ENCODE data around the gene CLIP1. TPM values are rescaled to one million over a fixed set of nuclear protein-coding genes. Genes with fewer than 3 reads are reported as not detected.

CLIP1 gene
- polyA plus RNA-seq, 1 donor (not counting 4 experiments of a cell fraction or from before 2014, with no cell fraction given), result 54.0 TPM

GRCh38 chr12:122395319-122395718 lies 27.1 kb downstream of the CLIP1 start:
- Histone ChIP-seq H3K9me3 (ENCODE audit: control insufficient read depth, low read depth, low read length) (no peaks in the 10 kb centered on the region), H3K27me3 (ENCODE audit: control insufficient read depth, extremely low read depth, insufficient read depth, low read length) (no peaks in the 10 kb centered on the region), H3K4me3 (ENCODE audit: control insufficient read depth in 2 of 3, extremely low read depth in 1 of 3, insufficient read depth in 2 of 3, low read depth in 1 of 3, low read length in 3 of 3) (no peak overlapping the region), H3K9me1 (ENCODE audit: control insufficient read depth, extremely low read depth, insufficient read depth, low read length) (no peaks in the 10 kb centered on the region), H3K4me1 (ENCODE audit: control insufficient read depth, extremely low read depth, insufficient read depth, low read length) (peaks cover 14% of the 10 kb centered on the region), H3K27ac (ENCODE audit: control insufficient read depth, insufficient read depth, low read length) (no peak overlapping the region), H3K79me2 (ENCODE audit: control insufficient read depth, insufficient read depth, low read length) (peaks cover 53% of the 10 kb centered on the region), H2AFZ (ENCODE audit: control insufficient read depth, low read length) (no peak overlapping the region), H3K4me2 (ENCODE audit: control insufficient read depth, extremely low read depth, insufficient read depth, low read depth, low read length) (no peak overlapping the region), H3K9ac (ENCODE audit: control insufficient read depth, extremely low read depth, insufficient read depth, low read length) (no peak overlapping the region), H4K20me1 (ENCODE audit: control insufficient read depth, extremely low read depth, insufficient read depth, low read length) (no peaks in the 10 kb centered on the region), H3K36me3 (ENCODE audit: control insufficient read depth in 2 of 2, extremely low read depth in 1 of 2, insufficient read depth in 2 of 2, low read length in 2 of 2) (peaks cover 0 to 6% of the 10 kb centered on the region in 2 experiments)
- dilution Hi-C loops (cut with MboI; ENCODE audit: extremely low pct_ligation_motif_present, low sequenced_read_pairs), result no loop called here
- FAIRE-seq (no peak), DNase-seq (ENCODE audit: low read depth, low spot score) (no peak)
- TF ChIP-seq EZH2 (IDR thresholded peaks at IDR 0.05; ENCODE audit: low read length) (no peak), CTCF (optimal IDR thresholded peaks at IDR 0.05 in 1 of 3, IDR thresholded peaks at IDR 0.05 in 1 of 3, conservative IDR thresholded peaks at IDR 0.05 in 1 of 3; ENCODE audit: extremely low read depth in 1 of 3, insufficient read depth in 2 of 3, low read length in 3 of 3) (no peak)

GRCh38 chr12:122394626-122395194 lies 27.8 kb downstream of the CLIP1 start:
- no peaks in the 10 kb centered on the region for H3K27me3 ChIP-seq (ENCODE audit: control insufficient read depth, extremely low read depth, insufficient read depth, low read length)
- dilution Hi-C loops (cut with MboI; ENCODE audit: extremely low pct_ligation_motif_present, low sequenced_read_pairs), result no loop called here
- H3K9me1 ChIP-seq (ENCODE audit: control insufficient read depth, extremely low read depth, insufficient read depth, low read length), result no peaks in the 10 kb centered on the region
- TF ChIP-seq EZH2 (IDR thresholded peaks at IDR 0.05; ENCODE audit: low read length), result no peak
- TF ChIP-seq CTCF (optimal IDR thresholded peaks at IDR 0.05 in 1 of 3, IDR thresholded peaks at IDR 0.05 in 1 of 3, conservative IDR thresholded peaks at IDR 0.05 in 1 of 3; ENCODE audit: extremely low read depth in 1 of 3, insufficient read depth in 2 of 3, low read length in 3 of 3), result no peak
- no peak overlapping the region for H3K4me2 ChIP-seq (ENCODE audit: control insufficient read depth, extremely low read depth, insufficient read depth, low read depth, low read length)
- no peak overlapping the region for H3K4me3 ChIP-seq (ENCODE audit: control insufficient read depth in 2 of 3, extremely low read depth in 1 of 3, insufficient read depth in 2 of 3, low read depth in 1 of 3, low read length in 3 of 3)
- H4K20me1 ChIP-seq (ENCODE audit: control insufficient read depth, extremely low read depth, insufficient read depth, low read length), result no peaks in the 10 kb centered on the region
- peaks cover 56% of the 10 kb centered on the region for H3K79me2 ChIP-seq (ENCODE audit: control insufficient read depth, insufficient read depth, low read length)
- peaks cover 0 to 6% of the 10 kb centered on the region in 2 experiments for H3K36me3 ChIP-seq (ENCODE audit: control insufficient read depth in 2 of 2, extremely low read depth in 1 of 2, insufficient read depth in 2 of 2, low read length in 2 of 2)
- no peak overlapping the region for H3K27ac ChIP-seq (ENCODE audit: control insufficient read depth, insufficient read depth, low read length)
- no peak overlapping the region for H2AFZ ChIP-seq (ENCODE audit: control insufficient read depth, low read length)
- FAIRE-seq (no peak), DNase-seq (ENCODE audit: low read depth, low spot score) (no peak)
- no peak overlapping the region for H3K9ac ChIP-seq (ENCODE audit: control insufficient read depth, extremely low read depth, insufficient read depth, low read length)
- H3K4me1 ChIP-seq (ENCODE audit: control insufficient read depth, extremely low read depth, insufficient read depth, low read length), result peaks cover 8% of the 10 kb centered on the region
- no peaks in the 10 kb centered on the region for H3K9me3 ChIP-seq (ENCODE audit: control insufficient read depth, low read depth, low read length)
